GM19468 (cell line): Measurements from ENCODE around the gene RDH11.
"Not testable (repeated sequence)": the region's sequence is repeated elsewhere in the genome, so short reads cannot be mapped to it uniquely, and the experiment has no call there.

Experiments used
- ATAC-seq: cut with Tn5 transposase; IDR thresholded peaks from one replicate; pipeline ENCODE4 v1.9.1; 2021; ENCODE audit warnings: mild to moderate bottlenecking, moderate library complexity, moderate number of reproducible peaks; ENCODE audit not compliant: unreplicated experiment; ENCODE audit errors: extremely low read depth

The RDH11 gene

DNA sequence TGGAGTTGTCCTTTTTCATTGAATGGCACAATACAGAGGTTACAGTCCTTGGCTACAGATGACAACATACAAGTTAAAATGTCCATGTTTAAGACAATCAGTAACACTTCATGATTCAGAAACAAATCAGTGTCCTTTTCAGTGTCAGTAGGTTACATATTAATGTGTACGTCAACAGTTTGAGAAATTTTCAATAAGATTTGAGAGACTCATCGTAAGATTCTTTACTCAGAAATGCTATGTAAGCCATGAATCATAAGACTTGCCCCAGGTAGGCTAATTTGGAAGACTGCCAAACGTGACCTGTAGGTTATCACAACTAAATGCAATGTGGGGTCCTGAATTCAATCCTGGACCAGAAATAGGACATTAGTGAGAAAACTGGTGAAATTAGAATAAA is 9.6 kb upstream of the RDH11 start:
- ATAC-seq, result no peak

DNA sequence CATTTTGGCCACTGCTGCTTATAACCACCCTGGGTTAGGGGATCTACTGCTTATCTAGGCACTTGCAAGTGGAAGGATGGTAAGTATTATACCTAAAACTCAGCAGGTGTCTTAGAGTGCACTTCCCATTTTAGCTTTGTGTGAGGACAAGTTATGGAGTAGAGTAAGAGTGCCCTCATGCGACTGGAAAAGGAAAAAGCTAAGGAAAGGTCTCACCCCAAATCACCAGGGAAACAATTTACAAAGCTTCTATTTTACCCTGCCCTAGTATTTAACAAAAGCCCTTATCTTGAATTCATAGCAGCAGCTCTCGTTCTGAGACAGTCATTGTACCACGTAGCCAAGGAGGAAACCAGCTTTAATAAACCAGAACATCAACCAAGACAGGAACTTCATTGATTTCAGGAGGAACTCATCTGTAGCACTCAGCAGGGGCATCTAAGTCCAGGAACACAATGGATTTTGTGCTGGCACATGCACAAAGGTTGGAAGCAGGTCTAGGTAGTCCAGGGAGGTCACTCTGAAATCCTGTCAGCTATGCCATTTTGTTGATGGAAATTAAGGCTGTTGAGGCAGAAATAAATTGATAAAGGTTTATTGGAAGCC is 9.0 kb upstream of the RDH11 start:
- no peak for ATAC-seq

DNA sequence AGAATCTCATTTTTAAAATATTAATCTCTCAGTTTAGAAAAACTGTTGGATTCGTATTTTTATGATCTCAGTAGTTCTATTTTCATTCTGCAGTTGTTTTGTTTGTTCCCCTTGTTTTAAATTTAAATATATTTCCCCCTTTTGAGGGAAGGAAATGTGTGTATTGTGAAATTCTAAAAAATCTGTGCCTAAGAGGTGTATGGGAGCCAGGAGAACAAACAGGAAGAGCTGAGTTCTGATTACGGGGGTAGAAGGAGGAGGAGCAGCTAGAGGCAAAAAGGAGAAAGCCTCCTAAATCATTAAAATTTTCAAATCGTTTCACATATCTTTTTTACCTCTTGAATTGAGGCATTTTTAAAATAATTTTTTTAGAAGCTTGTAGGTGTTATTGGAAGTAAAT is 8.4 kb upstream of the RDH11 start:
- no peak for ATAC-seq

DNA sequence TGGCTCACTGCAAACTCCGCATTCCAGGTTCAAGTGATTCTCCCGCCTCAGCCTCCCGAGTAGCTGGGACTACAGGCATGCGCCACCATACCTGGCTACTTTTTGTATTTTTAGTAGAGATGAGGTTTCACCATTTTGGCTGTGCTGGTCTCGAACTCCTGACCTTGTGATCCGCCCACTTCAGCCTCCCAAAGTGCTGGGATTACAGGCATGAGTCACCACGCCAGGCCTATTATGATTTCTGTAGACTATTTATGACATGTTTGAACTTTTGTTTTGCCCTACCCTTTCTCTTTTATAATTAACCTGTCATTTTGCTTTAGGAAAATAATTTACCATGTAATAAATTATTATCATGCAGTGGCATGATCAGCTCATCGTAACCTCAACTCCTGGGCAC is 5.9 kb upstream of the RDH11 start, which contains the start of gene RDH12:
Gene RDH12, plus strand, starts transcription at position 395 of the 400 bp plus-strand sequence. CDS start 20,757 bp downstream, outside the sequence.
- not testable (repeated sequence) for ATAC-seq

DNA sequence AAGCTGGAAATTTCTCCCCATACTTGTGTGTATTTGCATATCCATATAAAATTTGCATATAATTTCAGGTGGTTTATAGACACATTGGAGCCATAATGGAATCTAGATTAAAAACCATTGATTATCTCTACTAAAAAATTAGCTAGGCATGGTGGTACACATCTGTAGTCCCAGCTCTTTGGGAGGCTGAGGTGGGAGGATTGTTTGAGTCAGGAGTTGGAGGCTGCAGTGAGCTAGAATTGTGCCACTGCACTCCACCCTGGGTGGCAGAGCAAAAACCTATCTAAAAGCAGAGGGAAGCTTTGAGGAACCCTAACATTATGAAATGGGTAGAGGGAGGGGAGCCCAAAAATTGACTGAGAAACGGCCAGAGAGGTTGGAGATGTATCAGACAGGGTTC is 2.6 kb upstream of the RDH11 start:
- ATAC-seq, result no peak

DNA sequence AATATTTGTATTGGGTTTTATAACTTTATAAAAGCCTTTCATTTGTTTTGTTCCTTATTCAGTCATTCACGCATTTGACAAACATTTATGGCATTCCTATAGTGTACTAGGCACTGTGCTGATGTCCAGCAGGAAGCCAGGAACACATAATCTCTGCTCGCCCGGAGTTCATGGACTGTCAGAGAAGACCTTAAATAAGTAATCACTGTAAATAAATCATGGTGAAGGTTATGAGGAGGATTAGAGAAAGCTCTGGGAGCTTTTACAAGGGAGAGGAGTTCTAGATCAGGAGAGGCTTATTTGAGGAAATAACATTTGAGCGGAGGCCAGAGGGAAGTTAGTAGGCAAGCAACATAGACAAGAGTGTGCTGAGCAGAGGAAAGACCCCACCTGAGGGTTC is 1.4 kb upstream of the RDH11 start:
- ATAC-seq, result no peak

DNA sequence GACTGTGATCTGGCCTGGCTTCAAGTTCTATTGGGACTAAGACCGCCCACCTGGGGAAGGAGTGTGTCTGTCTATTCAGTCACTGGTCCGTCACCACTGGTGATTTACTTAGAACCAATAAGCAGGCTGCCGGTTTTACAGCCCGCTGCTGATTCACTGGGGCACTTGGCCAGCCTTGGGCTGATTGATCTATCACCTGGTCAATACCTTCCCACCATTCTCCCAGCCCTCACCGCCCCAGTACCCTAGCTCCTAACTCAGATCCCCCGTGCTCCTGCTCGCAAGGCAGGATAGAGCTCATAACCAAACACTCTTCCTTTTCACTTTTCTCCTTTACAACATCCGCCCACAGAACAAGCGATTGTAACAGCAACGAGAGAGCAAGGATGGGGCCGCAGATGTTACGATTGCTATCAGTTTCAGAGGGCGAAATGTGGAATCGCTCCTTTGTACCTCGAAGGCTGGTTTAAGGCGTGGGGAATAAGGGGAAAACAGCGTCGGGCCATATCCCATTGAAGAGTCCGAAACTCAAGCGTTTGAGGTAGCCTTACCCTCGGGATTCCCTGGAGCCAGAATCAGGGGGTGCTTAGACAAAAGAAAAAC is 672 bp downstream of the RDH11 start:
- ATAC-seq, result no peak

DNA sequence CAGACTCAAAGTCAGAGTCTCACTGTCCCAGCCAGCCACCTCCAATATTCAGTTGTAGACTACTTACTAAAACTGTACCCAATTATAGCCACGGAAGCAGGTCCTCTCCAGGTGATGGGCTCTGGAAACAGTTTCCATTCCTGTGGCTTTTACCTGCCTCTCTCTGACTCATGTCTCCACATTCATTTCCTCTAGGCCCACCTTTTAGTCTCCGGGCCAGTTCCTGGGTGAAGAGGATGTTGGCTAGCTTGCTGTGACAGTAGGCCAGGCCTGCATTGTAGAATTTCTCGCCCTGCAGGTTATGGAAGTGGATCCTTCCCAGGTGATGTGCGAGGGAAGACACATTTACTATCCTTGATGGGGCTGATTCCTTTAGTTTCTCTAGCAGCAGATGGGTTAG is 5.6 kb downstream of the RDH11 start:
- no peak for ATAC-seq

DNA sequence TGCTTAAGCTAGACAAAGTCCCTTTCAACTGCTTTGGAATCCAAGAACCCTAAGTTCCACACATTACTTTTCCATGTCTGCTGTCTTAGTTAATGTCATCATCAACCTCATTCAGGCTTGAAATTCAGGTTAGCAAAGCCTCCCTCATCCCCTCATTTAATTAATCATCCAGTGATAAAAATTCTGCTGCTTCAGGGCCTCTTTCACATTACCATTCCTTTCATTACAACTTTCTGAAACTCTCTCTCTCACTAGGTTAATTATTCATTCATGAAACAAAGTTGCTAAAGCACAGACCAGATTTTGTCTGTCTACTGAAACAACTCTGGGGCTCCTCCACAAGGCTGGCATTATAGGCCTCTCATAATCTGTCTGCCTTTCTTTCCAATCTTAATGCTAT is 11.7 kb downstream of the RDH11 start:
- no peak for ATAC-seq

DNA sequence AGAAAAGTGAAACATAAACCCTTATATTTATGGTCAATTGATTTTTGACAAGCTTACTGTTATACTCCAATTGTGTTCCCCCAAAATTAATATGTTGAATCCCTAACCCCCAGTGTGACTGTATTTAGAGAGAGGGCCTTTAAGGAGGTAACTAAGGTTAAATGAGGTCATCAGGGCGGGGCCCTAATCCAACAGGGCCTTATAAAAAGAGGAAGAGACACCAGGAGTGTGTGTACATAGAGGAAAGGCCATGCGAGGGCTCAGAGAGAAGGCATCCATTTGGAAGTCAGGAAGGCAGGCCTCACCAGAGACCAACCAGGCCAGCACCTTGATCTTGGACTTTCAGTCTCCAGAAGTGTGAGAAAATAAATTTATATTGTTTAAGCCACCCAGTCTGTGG is 14.6 kb downstream of the RDH11 start:
- ATAC-seq, result no peak

DNA sequence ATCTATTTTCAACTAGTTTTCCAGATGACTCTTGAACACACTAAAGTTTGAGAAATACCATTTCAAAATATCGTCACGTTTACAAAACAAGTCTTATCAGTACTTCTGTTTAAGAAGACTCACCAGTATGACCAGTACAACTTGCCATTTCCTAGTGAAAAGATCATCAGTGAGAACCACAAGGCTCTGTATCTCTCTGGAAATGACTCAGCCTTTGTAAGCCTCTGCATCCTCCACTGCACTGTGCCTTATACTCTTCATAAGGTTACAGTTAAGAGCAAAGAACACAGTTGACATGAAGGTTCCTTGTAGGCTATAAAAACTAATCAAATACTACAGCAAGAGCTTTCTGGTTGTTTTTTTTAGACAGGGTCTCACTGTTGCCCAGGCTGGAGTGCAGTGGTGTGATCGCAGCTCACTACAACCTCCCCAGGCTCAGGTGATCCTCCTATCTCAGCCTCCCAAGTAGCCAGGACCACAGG is 15.4 kb downstream of the RDH11 start:
- peak; percentile 80 for ATAC-seq

DNA sequence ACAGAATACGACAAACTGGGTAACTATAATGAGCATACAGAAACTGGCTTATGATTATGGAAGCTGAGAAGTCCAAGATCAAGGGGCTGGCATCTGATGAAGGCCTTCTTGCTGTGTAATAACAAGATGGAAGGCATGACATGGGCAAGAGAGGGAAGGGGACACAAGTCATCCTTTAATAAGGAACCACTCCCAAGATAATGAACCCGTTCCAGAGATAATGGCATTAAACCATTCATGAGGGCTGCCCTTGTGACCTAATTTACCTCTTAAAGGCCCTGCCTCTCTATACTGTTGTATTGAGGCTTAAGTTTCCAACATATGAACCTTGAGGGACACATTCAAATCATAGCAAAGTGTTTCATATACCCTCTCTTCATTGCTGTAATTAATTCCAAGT is 16.6 kb downstream of the RDH11 start:
- no peak for ATAC-seq

DNA sequence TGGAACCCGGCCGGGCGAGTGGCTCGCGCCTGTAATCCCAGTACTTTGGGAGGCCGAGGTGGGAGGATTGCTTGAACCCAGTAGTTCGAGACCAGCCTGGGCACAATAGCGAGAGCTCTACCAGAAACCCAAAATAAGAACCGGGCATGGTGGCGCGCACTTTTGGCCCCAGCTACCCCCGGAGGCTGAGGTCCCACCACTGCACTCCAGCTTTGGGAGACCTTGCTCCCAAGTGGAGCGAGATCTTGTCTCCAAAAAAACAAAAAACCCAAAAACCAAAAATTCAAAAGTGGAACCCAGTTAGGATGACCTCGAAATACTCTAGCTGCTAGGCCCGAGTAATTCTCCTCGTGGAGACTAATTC is 20.4 kb downstream of the RDH11 start:
- ATAC-seq, result no peak

DNA sequence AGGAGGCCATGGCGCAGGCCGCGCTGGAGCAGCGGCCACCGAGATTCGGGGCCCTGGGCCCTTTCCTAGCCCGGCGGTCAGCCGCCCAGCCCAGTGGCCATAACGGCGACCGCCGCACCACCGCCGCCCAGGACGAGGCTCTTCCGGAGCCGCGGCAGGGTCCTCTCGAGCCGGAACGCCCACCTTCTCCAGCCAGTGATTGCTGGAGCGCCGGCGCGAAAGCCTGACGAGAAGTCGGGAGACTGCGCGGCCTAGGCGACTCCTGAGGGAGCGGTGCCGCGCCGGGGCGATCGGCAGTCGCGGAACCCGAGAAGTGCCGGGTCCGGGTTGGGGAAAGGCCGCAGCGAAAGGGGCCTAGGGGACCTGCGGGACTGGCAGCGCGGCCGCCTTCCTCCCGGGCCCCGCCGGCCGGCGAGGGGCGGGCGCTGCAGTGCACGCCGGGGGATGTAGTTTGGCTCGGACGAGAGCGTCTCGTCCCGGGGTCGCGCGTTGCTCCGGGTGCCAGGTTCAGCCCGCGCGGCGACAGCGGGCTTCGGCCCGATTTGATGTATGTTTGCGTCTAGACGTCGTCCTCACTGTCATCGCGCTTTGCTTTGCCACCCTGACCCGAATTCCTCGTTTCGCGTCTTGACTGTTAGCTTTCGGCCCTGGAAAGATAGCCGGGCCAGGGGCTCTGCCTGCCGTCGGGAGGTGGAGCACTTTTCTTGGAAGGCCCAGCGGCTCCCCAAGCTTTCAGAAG is 20.9 kb downstream of the RDH11 start, which contains the start of gene VTI1B:
Gene VTI1B, minus strand, starts transcription at position 153 of the 739 bp plus-strand sequence. Its CDS starts 143 bp downstream, at position 10.
- ATAC-seq, result peak; percentile 56

DNA sequence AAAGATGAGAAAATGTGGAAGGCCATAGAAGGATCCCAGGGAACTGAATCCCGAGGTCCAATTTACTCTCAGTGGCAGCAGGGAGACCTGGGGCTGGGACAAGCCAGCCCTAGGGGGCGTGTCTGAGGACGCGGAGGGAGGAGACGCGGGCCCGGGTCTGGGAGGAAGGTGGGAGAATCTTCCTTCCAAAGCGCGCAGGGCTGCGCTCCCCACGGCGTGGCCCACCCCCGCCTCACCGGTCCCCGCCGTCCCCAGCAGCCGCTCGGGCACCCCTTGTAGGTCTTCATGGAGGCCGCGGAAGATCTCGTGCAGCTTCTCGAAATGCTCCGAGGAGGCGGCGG is 21.5 kb downstream of the RDH11 start:
- no peak for ATAC-seq

DNA sequence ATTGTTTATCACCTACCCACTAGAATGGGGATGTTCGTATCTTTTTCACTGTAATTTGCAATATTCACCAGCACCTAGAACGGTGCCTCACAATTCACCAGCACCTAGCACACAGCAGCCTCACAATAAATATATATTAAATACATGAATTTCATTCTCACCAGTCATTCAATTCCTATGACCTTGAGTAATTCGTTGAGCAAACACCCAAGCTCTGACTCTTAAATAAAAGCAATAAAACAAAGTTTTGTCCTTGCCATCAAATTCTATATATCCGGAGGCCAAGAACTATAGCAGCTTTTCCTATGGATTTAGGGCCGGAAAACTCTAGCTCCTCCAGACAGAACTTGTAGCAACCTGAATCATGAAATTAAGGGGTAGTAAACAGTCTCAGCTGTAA is 22.1 kb downstream of the RDH11 start:
- ATAC-seq, result no peak

DNA sequence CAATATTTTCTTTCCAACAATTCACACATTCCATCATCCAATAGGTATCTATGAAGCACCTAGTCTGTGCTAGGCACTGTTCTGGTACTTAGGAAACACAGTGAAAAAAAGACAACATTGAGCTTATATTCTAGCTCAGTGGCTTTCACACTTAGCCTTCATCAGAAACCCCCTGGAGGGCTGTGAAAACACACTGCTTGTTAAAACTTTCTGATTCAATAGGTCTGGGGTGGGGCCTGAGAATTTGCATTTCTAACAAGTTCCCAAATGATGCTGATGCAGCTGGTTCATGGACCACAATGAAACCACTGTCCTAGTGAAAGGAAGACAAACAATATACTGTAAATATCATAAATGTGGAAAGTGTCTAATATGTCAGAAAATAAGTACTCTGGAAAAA is 27.0 kb downstream of the RDH11 start:
- ATAC-seq, result no peak

DNA sequence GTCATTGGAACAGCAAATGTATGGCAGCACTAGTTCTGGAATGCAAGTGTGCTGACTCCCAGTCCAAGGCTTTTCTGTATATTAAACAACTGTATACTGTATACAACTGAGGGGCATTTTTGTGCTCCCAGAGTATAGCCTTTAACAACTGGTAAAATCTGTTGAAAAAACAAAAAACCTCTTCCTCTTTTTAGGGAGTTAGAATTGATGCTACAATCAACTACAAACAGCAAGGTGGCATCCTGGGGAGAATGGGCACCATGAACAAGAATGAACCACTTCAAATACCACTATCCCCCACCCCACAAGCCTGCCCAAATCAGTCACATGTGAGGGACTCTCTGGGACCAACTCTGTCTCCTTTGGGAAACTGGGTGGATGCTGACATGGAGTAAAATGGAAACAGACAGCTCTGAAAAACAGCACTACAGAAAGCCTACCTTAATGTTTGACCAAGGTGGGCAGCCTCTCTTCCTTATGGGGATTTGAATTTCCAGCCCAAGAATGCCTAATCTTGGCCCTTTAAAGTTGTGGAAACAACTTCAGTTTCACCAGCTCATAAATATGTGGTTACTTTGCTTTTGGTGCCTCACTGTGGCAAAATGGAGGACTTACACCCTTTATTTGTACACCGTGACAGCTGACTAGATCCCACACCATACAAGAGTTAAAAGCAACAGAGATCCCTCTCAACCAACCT is 28.7 kb downstream of the RDH11 start:
- peak; percentile 40 for ATAC-seq

DNA sequence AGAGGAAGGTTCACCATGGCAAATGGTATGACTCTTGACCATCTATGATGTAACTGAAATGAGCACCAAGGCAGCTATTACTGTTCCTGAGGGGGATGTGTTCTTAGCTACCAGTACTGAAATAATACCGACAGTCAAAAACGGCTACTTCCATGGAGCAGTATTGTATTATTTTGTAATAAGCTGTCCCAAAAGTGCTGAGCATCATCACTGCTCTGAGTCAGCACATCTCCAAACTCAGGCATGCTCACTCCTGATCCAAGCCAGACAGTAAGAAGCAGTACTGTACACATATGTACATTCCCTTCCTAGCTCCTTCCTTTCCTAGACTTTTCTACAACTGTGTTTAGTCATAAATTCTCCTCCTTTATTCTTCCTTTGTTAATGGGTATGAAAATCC is 29.7 kb downstream of the RDH11 start:
- no peak for ATAC-seq

DNA sequence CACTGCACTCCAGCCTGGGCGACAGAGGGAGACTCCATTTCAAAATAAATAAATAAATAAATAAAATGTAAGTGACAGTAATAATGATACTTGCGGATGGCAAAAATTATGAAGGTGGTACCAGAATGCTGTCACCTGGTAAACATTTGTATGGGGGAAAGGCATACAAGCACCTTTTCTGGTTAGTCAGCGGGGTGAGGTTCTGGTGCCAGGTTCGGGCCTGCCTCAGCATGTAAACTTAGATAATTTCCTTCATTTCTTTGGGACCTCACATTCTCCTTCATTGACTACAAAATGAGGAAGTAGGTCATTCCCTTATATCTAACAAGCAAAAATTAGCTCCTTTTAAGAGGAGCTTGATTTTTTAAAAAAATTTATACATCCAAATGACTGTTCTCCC is 31.9 kb downstream of the RDH11 start:
- ATAC-seq, result no peak
